ENCODE data around the gene CHMP1B.

- TF ChIP-seq CTCF (IDR thresholded peaks at IDR 0.05; ENCODE audit: low read depth, low read length) (no peak), EZH2phosphoT487 (IDR thresholded peaks at IDR 0.05; ENCODE audit: low read depth) (no peak)
Measured at GRCh38 chr18:11860594-11861450, 9.6 kb downstream of the CHMP1B start.
